Testis (tissue), 2 donors: ENCODE results near the gene APRT.

Experiments
- CTCF ChIP-seq, 3 experiments: fragments of 450-650 bp in 2 of 3; fragments of 200-600 bp in 1 of 3; sonication (generic) in 1 of 3; IDR thresholded peaks; one replicate each; pipeline ENCODE4 v1.5.1; 2016 to 2019; ENCODE audit warnings: antibody characterized with exemption in 3 of 3, mild to moderate bottlenecking in 2 of 3, moderate library complexity in 1 of 3
- POLR2A ChIP-seq: fragments of 450-650 bp; IDR thresholded peaks from one replicate; pipeline ENCODE4 v1.6.1; 2017; ENCODE audit warnings: antibody characterized with exemption, mild to moderate bottlenecking, moderate library complexity

- TF ChIP-seq CTCF (IDR thresholded peaks at IDR 0.05) (no peak), POLR2A (no peak)
These were observed 35.9 kb downstream of the APRT start for GRCh38 chr16:88775825-88776224.
